ENCODE results near the gene CYP11A1.
"Not testable (repeated sequence)": the region's sequence is repeated elsewhere in the genome, so short reads cannot be mapped to it uniquely, and the experiment has no call there.

Gene CYP11A1

GRCh38 chr15:74373056-74373650, 5.7 kb upstream of the CYP11A1 start:
- no peak for DNase-seq

- DNase-seq, result no peak
Observed at GRCh38 chr15:74370471-74370870, 3.0 kb upstream of the CYP11A1 start.

GRCh38 chr15:74369756-74370155, 2.3 kb upstream of the CYP11A1 start:
- no peak for DNase-seq

- no peak for DNase-seq
Observed at GRCh38 chr15:74369084-74369745, 1.8 kb upstream of the CYP11A1 start.

- DNase-seq, result no peak
Observed at GRCh38 chr15:74368121-74368520, 675 bp upstream of the CYP11A1 start.

GRCh38 chr15:74365598-74366445, 1.6 kb downstream of the CYP11A1 start:
- no peak for DNase-seq

- DNase-seq, result no peak
Observed at GRCh38 chr15:74364936-74365597, 2.4 kb downstream of the CYP11A1 start.

GRCh38 chr15:74362482-74362881, 5.0 kb downstream of the CYP11A1 start:
- DNase-seq, result no peak

- DNase-seq, result not testable (repeated sequence)
Observed at GRCh38 chr15:74360855-74361254, 6.6 kb downstream of the CYP11A1 start.

- DNase-seq, result not testable (repeated sequence)
Observed at GRCh38 chr15:74359376-74359775, 8.1 kb downstream of the CYP11A1 start.

GRCh38 chr15:74357514-74357913, 9.9 kb downstream of the CYP11A1 start:
- not testable (repeated sequence) for DNase-seq

GRCh38 chr15:74356050-74356449, 11.4 kb downstream of the CYP11A1 start:
- not testable (repeated sequence) for DNase-seq

GRCh38 chr15:74353992-74354391, 13.5 kb downstream of the CYP11A1 start:
- DNase-seq, result not testable (repeated sequence)

GRCh38 chr15:74352393-74352910, 15.0 kb downstream of the CYP11A1 start:
- no peak for DNase-seq

- DNase-seq, result no peak
Observed at GRCh38 chr15:74351670-74352069, 15.8 kb downstream of the CYP11A1 start.

GRCh38 chr15:74350295-74351275, 16.9 kb downstream of the CYP11A1 start:
- DNase-seq, result no peak

- no peak for DNase-seq
Observed at GRCh38 chr15:74349241-74349778, 18.1 kb downstream of the CYP11A1 start.

- DNase-seq, result no peak
Observed at GRCh38 chr15:74347757-74348250, 19.6 kb downstream of the CYP11A1 start.

- DNase-seq, result no peak
Observed at GRCh38 chr15:74345051-74345450, 22.4 kb downstream of the CYP11A1 start.

GRCh38 chr15:74343797-74344127, 23.7 kb downstream of the CYP11A1 start:
- DNase-seq, result no peak

- DNase-seq, result no peak
Observed at GRCh38 chr15:74343127-74343796, 24.2 kb downstream of the CYP11A1 start.
